HepG2 (cell line): ENCODE measurements around the gene MTCL1. TPM values are rescaled to one million over a fixed set of nuclear protein-coding genes. Genes with fewer than 3 reads are reported as not detected.

Experiments
- FOSL1 ChIP-seq: sonication (generic); formaldehyde crosslinking; IDR thresholded peaks from 2 replicates; pipeline ENCODE4 v1.9.0; 2021; ENCODE audit warnings: missing genetic modification reagents, borderline replicate concordance
- FOXP1 ChIP-seq, 2 experiments: fragments of 450-650 bp in 1 of 2; IDR thresholded peaks; 2 replicates each; pipeline ENCODE4 v1.6.1; 2017 to 2018; ENCODE audit warnings: antibody characterized with exemption in 1 of 2
- MTA1 ChIP-seq: sonication (generic); formaldehyde crosslinking; IDR thresholded peaks from 2 replicates; pipeline ENCODE4 v1.4.0; 2020; ENCODE audit warnings: missing genetic modification reagents, mild to moderate bottlenecking, borderline replicate concordance
- NFE2L2 ChIP-seq: fragments of 150-350 bp; IDR thresholded peaks from 2 replicates; pipeline ENCODE4 v1.6.1; 2014; ENCODE audit warnings: low read length
- POLR2AphosphoS2 ChIP-seq: IDR thresholded peaks from 2 replicates; pipeline ENCODE4 v1.6.1; 2011; ENCODE audit warnings: low read depth, low read length, improper control_type of control experiment
- SOX5 ChIP-seq: IDR thresholded peaks from 2 replicates; pipeline ENCODE4 v1.6.1; 2016; ENCODE audit warnings: borderline replicate concordance
- ZHX1 ChIP-seq: sonication (generic); formaldehyde crosslinking; IDR thresholded peaks from 2 replicates; pipeline ENCODE4 v1.8.1; 2022; ENCODE audit warnings: low read depth, mild to moderate bottlenecking, missing genetic modification reagents
- ZNF318 ChIP-seq: sonication (generic); formaldehyde crosslinking; IDR thresholded peaks from 2 replicates; pipeline ENCODE4 v1.4.0; 2020; ENCODE audit warnings: mild to moderate bottlenecking, missing genetic modification reagents
- ZNF329 ChIP-seq: sonication (generic); formaldehyde crosslinking; IDR thresholded peaks from 2 replicates; pipeline ENCODE4 v1.9.0; 2021; ENCODE audit warnings: low read depth, mild to moderate bottlenecking, missing genetic modification reagents
- ZSCAN9 ChIP-seq: IDR thresholded peaks from 2 replicates; pipeline ENCODE4 v1.6.1; 2016; ENCODE audit warnings: borderline replicate concordance
- polyA plus RNA-seq, 8 experiments: library from polyadenylated mRNA; depleted of rRNA in 3 of 8; stranded (reverse) in 7 of 8; unstranded in 1 of 8; fragments of >200 nt; fragmentation: Illumina TruSeq in 4 of 8; extraction: Trizol in 4 of 8; gene quantifications; 2 replicates each; pipeline versions ENCODE4 v1.2.1 to v1.2.3, GENCODE V29; 2011 to 2016; ENCODE audit warnings: low read depth in 4 of 8, missing spikeins in 1 of 8, mixed read lengths in 1 of 8; ENCODE audit not compliant: insufficient read depth in 1 of 8
- total RNA-seq, 5 experiments: library from RNA; depleted of rRNA; stranded (reverse); fragments of >200 nt; fragmentation: Illumina TruSeq; extraction: Trizol; gene quantifications; 2 replicates each; pipeline ENCODE4 v1.2.3, GENCODE V29; 2016; ENCODE audit warnings: low read depth in 1 of 5
- TF ChIP-seq, protein P1 (sequence below): sonication (generic); formaldehyde crosslinking; IDR thresholded peaks from 2 replicates; pipeline ENCODE4 v1.4.0; 2020; ENCODE audit warnings: missing genetic modification reagents

Gene MTCL1
- total and polyA plus RNA-seq, 2 of the 13 experiments (the other 11 are each of a cell fraction or from before 2014, with no cell fraction given), result 3.1 to 3.2 TPM

- TF ChIP-seq, protein P1, sequence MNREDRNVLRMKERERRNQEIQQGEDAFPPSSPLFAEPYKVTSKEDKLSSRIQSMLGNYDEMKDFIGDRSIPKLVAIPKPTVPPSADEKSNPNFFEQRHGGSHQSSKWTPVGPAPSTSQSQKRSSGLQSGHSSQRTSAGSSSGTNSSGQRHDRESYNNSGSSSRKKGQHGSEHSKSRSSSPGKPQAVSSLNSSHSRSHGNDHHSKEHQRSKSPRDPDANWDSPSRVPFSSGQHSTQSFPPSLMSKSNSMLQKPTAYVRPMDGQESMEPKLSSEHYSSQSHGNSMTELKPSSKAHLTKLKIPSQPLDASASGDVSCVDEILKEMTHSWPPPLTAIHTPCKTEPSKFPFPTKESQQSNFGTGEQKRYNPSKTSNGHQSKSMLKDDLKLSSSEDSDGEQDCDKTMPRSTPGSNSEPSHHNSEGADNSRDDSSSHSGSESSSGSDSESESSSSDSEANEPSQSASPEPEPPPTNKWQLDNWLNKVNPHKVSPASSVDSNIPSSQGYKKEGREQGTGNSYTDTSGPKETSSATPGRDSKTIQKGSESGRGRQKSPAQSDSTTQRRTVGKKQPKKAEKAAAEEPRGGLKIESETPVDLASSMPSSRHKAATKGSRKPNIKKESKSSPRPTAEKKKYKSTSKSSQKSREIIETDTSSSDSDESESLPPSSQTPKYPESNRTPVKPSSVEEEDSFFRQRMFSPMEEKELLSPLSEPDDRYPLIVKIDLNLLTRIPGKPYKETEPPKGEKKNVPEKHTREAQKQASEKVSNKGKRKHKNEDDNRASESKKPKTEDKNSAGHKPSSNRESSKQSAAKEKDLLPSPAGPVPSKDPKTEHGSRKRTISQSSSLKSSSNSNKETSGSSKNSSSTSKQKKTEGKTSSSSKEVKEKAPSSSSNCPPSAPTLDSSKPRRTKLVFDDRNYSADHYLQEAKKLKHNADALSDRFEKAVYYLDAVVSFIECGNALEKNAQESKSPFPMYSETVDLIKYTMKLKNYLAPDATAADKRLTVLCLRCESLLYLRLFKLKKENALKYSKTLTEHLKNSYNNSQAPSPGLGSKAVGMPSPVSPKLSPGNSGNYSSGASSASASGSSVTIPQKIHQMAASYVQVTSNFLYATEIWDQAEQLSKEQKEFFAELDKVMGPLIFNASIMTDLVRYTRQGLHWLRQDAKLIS (CRISPR knock-in tag), result no peak
- TF ChIP-seq NFE2L2, result no peak
- TF ChIP-seq FOSL1 (CRISPR knock-in tag), result no peak
- no peak for TF ChIP-seq ZHX1
- TF ChIP-seq FOXP1 (IDR thresholded peaks at IDR 0.05), result no peak
- peak; percentile 21; the same call in 1 of the 2 replicates for TF ChIP-seq FOXP1 (CRISPR knock-in tag; IDR thresholded peaks at IDR 0.05)
- no peak for TF ChIP-seq MTA1 (CRISPR knock-in tag)
- no peak for TF ChIP-seq POLR2AphosphoS2
- 0 out of 2 replicates have a peak, but pooled peaks have one; percentile 30 for TF ChIP-seq SOX5 (CRISPR knock-in tag)
- TF ChIP-seq ZNF329, result no peak
- no peak for TF ChIP-seq ZNF318 (CRISPR knock-in tag)
- TF ChIP-seq ZSCAN9 (CRISPR knock-in tag), result no peak
Measured at GRCh38 chr18:8797206-8797605, 91.8 kb downstream of the MTCL1 start (continued).
